ENCODE results near the gene DGKE. TPM values are rescaled to one million over a fixed set of nuclear protein-coding genes. Genes with fewer than 3 reads are reported as not detected.

DGKE gene
- total and polyA plus RNA-seq, 2 donors from 2014 or later, result 1.9 to 8.7 TPM

DNA sequence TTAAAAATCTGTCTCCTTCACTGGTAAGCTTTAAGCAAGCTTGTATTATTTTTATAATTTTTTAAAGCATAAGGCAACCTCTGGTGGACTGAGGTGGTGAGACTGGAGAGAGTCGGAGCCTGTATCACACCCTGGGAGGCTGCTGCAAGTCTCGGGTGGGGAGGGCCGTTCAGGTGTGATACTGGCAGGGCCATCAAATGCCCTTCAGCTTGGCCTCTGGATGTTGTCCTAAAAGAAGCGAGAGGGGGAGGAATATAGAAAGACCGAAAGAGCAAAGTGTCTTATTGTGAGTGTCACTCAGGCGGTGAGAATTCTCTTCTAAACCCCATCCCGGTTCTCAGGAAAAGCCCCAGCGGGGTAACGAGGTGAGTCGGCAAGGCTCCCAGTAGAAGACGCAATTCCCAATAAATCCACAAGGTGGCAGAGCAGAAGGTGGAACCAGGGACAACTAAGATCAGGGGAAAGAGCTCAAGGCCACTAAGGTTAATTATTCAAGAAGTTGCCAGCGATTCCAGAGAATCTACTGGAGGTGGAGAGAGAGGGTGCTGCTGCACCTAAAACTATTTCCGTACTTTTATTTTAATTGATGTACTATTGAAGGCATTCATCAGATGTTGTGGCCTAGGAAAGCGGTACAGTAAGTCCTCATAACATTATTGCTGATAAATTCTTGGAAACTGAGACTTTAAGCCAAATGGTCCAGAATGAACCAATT, 14.4 kb upstream of the DGKE start:
- DNase-seq, result peak in 4 of 5 donors; percentile 71 to 86 (median 78)

DNA sequence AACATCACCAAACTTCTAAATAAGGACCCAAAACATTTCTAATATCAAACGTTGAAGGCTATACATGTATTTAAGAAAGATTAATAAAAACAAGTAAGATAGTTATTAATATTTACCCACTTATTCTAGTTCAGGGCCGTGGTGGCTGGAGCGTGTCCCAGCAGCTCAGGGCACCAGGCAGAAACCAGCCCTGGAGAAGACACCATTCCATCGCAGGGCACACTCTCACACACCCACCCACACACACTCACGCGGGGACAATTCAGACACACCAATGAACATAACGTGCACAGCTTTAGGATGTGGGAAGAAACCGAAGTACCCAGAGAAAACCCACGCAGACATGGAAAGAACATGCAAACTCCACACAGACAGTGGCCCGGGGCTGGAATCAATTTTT, 13.7 kb upstream of the DGKE start:
- Histone ChIP-seq H3K36me3 (ENCODE audit: control insufficient read depth in 2 of 3, insufficient read depth in 3 of 3, low read length in 3 of 3) (no peaks in the 10 kb centered on the region), H3K4me3 (ENCODE audit: low read length in 3 of 3) (no peak overlapping the region)
- intact Hi-C loops (cut with DNase I), result loop anchor here (10.0 kb wide), 1 partner anchor 125 kb away; no protein-coding TSS in a partner anchor

More for the DNA sequence above, 14.4 kb upstream of the DGKE start:
- Histone ChIP-seq H3K9ac (ENCODE audit: low read length in 3 of 3) (no peak overlapping the region), H3K36me3 (ENCODE audit: control insufficient read depth in 2 of 3, insufficient read depth in 3 of 3, low read length in 3 of 3) (no peaks in the 10 kb centered on the region), H3K9me3 (ENCODE audit: control insufficient read depth in 2 of 3, insufficient read depth in 1 of 3, low read length in 3 of 3) (no peaks in the 10 kb centered on the region), H3K4me3 (ENCODE audit: low read length in 3 of 3) (no peak overlapping the region), H3K4me1 (ENCODE audit: control insufficient read depth in 2 of 3, insufficient read depth in 2 of 3, low read depth in 1 of 3, low read length in 3 of 3) (peaks cover 0 to 4% (median 0%) of the 10 kb centered on the region in 3 donors), H3K27me3 (ENCODE audit: control insufficient read depth, insufficient read depth, low read length) (no peaks in the 10 kb centered on the region), H3K27ac (ENCODE audit: low read depth in 2 of 2, low read length in 2 of 2) (no peak overlapping the region)
- TF ChIP-seq, protein P1, sequence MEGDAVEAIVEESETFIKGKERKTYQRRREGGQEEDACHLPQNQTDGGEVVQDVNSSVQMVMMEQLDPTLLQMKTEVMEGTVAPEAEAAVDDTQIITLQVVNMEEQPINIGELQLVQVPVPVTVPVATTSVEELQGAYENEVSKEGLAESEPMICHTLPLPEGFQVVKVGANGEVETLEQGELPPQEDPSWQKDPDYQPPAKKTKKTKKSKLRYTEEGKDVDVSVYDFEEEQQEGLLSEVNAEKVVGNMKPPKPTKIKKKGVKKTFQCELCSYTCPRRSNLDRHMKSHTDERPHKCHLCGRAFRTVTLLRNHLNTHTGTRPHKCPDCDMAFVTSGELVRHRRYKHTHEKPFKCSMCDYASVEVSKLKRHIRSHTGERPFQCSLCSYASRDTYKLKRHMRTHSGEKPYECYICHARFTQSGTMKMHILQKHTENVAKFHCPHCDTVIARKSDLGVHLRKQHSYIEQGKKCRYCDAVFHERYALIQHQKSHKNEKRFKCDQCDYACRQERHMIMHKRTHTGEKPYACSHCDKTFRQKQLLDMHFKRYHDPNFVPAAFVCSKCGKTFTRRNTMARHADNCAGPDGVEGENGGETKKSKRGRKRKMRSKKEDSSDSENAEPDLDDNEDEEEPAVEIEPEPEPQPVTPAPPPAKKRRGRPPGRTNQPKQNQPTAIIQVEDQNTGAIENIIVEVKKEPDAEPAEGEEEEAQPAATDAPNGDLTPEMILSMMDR (IDR thresholded peaks at IDR 0.05; ENCODE audit: borderline replicate concordance, extremely low read depth, insufficient read depth), result peak; percentile 91
- intact Hi-C loops (cut with DNase I), result loop anchor here (10.0 kb wide), 1 partner anchor 125 kb away; no protein-coding TSS in a partner anchor
- peak; percentile 61 for FAIRE-seq

DNA sequence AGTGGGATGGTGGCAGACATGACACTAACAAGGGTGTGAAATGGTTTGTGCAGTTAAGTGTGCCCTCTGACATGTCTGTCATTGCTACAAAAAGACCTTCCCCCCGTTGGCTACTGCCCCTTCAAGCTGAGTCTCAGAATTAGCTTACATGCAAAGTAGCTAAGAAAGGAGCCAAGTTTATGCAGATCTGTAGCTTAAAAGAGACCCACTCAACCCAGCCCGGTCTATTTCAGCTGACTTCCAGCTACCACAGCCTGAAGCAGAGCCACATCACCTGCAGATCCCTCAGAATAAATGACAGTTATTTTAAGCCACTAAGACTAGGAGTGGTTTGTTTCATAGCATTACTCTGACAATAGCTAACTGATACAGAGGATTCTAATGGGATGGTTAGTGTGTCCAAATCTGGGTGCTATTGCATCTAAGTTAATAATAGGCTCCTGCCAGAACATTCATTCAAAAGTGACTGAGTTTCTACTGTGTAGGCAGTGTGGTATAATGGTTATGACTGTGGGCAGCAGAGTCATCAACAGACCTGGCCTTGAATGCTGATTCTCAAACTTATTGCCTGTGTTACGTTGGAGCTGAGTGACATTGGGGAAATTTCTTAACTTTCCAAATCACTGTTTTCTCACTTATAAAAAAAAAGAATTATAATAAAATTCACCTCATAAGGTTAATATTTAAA, 12.0 kb upstream of the DGKE start:
- Histone ChIP-seq H3K4me1 (ENCODE audit: control insufficient read depth in 2 of 3, insufficient read depth in 2 of 3, low read depth in 1 of 3, low read length in 3 of 3) (peaks cover 0 to 6% (median 0%) of the 10 kb centered on the region in 3 donors), H3K27me3 (ENCODE audit: control insufficient read depth, insufficient read depth, low read length) (no peaks in the 10 kb centered on the region), H3K9me3 (ENCODE audit: control insufficient read depth in 2 of 3, insufficient read depth in 1 of 3, low read length in 3 of 3) (no peaks in the 10 kb centered on the region), H3K36me3 (ENCODE audit: control insufficient read depth in 2 of 3, insufficient read depth in 3 of 3, low read length in 3 of 3) (no peaks in the 10 kb centered on the region), H3K4me3 (ENCODE audit: low read length in 3 of 3) (no peak overlapping the region), H3K9ac (ENCODE audit: low read length in 3 of 3) (no peak overlapping the region), H3K27ac (ENCODE audit: low read depth in 2 of 2, low read length in 2 of 2) (no peak overlapping the region)
- TF ChIP-seq, protein P1 (IDR thresholded peaks at IDR 0.05; ENCODE audit: borderline replicate concordance, extremely low read depth, insufficient read depth), result no peak
- FAIRE-seq (no peak), DNase-seq (no peak)
- intact Hi-C loops (cut with DNase I), result loop anchor here (10.0 kb wide), 1 partner anchor 123 kb away; no protein-coding TSS in a partner anchor

More for the DNA sequence above, 13.7 kb upstream of the DGKE start:
- TF ChIP-seq, protein P1 (IDR thresholded peaks at IDR 0.05; ENCODE audit: borderline replicate concordance, extremely low read depth, insufficient read depth), result no peak
- DNase-seq, result no peak
- Histone ChIP-seq H3K9me3 (ENCODE audit: control insufficient read depth in 2 of 3, insufficient read depth in 1 of 3, low read length in 3 of 3) (no peaks in the 10 kb centered on the region), H3K27ac (ENCODE audit: low read depth in 2 of 2, low read length in 2 of 2) (no peak overlapping the region), H3K9ac (ENCODE audit: low read length in 3 of 3) (no peak overlapping the region), H3K27me3 (ENCODE audit: control insufficient read depth, insufficient read depth, low read length) (no peaks in the 10 kb centered on the region), H3K4me1 (ENCODE audit: control insufficient read depth in 2 of 3, insufficient read depth in 2 of 3, low read depth in 1 of 3, low read length in 3 of 3) (peaks cover 0 to 4% (median 0%) of the 10 kb centered on the region in 3 donors)
- FAIRE-seq, result no peak
